Right kidney (tissue), 1 donor: ENCODE measurements around the gene EXOC2.
"Not testable (repeated sequence)": the region's sequence is repeated elsewhere in the genome, so short reads cannot be mapped to it uniquely, and the experiment has no call there.

Source experiments
- DNase-seq: peaks from one replicate; pipeline ENCODE4 v3.0.0-alpha.2; 2016

The EXOC2 gene

DNA sequence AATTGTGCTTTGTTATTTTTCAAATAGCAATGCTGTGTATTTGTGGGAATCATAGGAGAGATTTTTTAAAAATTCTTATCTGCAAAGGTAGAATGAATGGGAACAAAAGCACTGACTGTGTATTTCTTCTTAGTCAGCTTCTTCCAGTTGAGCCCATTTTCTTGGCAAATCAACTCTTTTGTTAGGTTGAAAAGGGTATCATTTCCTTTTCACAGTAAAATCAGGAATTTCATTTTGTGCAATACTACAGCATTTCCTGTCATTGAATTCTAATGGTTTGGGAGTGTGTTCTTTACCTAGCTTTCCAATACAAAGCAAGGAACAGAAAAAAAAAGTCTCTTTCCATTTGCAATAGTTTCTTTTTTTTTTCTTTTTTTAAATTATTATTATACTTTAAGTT, 19.0 kb upstream of the EXOC2 start:
- DNase-seq, result no peak

GRCh38 chr6:710601-711571, 17.9 kb upstream of the EXOC2 start:
- DNase-seq, result peak; percentile 72

GRCh38 chr6:709471-710056, 16.6 kb upstream of the EXOC2 start:
- no peak for DNase-seq

- no peak for DNase-seq
These were observed 15.3 kb upstream of the EXOC2 start for GRCh38 chr6:708237-708598.

DNA sequence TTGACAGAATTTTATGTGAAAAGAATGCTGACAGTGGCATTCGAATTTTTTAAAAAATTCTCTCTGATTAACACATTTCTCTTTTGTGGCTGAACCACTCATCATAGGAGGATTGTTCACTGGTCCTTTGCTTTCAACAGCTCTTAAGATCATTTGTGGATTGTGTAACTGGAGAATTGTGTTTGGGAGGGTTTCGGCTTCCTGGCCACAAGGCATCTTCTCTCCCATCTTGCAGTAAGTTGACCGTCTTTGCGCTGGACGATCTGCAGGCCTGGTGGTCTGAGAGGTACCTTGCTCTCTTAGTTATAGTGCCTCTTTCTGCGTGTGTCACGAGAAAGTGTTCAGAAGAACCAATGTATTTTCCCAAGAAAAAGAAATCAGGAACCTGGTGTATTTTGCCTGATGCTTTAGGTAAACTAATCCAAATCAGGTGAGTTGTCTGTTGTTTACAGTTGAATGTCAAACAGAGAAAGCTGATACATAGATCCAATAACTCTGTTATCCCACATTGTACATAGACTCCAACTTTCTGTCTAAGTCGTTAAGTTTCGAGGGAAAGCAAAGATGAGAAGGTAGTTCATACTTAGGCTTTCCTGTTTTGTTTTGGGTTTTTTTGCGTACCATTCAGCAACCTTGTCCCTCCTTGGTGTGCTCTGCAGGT, 14.8 kb upstream of the EXOC2 start:
- DNase-seq, result no peak

- no peak for DNase-seq
These were observed 14.0 kb upstream of the EXOC2 start for GRCh38 chr6:706819-707381.

DNA sequence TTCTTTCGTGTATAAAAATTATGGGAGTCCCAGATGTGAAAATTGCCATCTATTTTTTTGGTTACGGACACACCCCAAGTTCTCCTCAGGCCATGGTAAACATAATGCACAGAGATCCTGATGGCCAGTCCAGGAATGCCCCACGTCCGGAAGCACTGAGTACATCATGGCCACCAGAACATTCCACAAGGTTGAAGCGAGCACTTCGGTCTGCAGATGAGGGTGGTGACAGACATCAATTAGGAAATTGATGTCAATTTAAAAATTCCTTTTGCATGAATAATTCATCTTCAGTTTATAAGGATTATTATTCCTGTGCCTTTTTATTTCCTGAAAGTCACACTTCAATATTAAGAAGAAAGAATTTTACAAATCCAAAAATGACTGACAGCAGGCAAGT, 13.2 kb upstream of the EXOC2 start:
- no peak for DNase-seq

GRCh38 chr6:705047-705446, 12.1 kb upstream of the EXOC2 start:
- DNase-seq, result no peak

DNA sequence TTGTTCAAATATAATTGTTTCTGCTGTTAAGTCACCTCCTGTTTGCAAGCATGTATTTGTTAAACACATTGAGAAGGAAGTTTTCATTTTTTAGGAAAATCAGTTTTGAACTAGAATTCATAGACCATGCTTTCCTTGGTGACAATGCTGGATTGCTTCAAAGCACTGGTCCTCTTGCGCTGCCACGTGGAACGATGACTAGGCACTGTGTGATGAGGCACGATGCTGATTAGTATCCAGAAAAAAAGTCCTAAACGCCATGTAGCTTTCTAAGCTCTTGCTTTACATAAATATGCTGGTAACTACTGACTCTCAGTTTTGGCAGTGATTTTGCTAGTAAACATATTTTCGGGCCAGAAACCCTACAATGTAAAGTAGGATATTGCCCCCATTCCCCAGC, 11.1 kb upstream of the EXOC2 start:
- no peak for DNase-seq

DNA sequence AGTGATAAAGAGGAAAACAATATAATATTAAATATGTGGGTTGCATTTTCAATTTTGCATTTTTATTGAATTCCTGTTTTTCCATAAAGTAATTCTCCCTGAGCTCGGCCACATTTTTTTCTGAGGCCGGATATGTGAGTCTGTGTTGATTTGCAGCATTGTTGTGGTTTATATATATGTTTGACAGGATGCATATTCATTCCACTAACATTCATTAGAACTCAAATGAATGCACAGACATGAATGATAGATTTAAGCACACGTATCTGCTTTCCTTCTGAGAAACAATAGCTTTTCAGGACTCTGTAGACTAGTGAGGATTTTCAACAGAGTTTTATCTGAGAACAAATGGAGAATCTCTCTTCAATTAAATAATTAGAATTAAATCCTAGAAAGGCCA, 10.6 kb upstream of the EXOC2 start:
- DNase-seq, result no peak

- DNase-seq, result no peak
These were observed 9.0 kb upstream of the EXOC2 start for GRCh38 chr6:701700-702479.

DNA sequence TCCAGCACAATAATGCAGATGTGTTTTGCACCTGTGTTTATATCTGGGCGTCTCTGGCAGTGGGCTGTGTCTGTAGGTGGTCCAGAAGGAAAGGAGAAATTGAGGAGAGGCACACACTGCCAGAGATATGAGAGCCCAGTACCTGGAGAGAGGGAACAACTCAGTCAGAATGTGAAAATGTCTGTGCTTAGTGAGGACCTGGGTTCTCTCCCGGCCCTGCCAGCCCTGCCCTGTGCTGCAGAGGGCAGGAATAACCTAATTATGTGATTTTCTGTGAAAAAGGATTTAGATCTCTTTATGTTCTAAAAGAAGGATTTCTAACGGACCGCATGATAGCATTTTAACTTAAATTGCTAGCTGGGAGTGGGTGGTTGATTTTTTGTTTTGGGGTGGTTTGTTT, 8.3 kb upstream of the EXOC2 start:
- DNase-seq, result no peak

- no peak for DNase-seq
These were observed 7.6 kb upstream of the EXOC2 start for GRCh38 chr6:700490-700889.

DNA sequence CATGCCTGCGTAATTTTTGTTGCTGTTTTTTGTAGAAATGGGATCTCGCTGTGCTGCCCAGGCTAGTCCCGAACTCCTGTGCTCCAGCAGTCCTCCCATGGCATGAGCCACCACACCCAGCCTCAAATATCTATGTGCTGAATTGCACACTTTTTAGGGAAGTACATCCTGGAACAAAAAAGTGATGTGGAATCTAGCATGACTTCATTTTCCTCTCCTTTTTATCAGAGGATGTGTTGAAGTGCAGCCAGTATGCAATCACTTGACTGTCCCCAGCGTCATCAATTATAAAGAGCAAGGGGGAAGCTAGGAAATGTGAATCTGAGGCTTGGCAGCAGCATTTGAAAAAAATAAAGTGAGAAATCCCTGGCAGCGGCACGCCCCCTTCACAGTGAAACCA, 6.4 kb upstream of the EXOC2 start:
- no peak for DNase-seq

DNA sequence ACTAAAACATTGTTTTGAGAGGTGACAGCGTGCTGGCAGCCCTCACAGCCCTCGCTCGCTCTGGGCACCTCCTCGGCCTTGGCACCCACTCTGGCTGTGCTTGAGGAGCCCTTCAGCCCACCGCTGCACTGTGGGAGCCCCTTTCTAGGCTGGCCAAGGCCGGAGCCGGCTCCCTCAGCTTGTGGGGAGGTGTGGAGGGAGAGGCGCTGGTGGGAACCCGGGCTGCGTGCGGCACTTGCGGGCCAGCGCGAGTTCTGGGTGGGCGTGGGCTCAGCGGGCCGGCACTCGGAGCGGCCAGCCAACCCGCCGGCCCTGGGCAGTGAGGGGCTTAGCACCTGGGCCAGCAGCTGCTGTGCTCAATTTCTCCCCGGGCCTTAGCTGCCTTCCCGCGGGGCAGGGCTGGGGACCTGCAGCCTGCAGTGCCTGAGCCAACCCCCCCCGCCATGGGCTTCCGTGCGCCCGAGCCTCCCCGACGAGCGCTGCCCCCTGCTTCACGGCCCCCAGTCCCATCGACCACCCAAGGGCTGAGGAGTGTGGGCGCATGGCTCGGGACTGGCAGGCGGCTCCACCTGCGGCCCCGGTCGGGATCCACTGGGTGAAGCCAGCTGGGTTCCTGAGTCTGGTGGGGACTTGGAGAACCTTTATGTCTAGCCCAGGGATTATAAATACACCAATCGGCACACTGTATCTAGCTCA, 1.6 kb upstream of the EXOC2 start:
- DNase-seq, result not testable (repeated sequence)

DNA sequence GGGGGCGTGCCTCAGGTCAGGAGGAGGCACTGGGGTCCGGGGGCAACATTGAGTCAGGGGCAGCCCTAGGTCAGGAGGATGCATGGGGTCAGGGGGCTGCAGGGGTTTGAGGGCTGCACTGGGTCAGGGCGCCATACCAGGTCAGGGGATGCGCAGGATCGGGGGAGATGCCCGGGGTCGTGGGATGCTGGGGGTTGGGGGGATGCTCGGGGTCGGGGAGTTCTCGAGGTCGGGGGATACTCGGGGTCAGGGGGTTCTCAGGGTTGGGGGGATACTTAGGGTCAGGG, 727 bp upstream of the EXOC2 start:
- DNase-seq, result no peak

DNA sequence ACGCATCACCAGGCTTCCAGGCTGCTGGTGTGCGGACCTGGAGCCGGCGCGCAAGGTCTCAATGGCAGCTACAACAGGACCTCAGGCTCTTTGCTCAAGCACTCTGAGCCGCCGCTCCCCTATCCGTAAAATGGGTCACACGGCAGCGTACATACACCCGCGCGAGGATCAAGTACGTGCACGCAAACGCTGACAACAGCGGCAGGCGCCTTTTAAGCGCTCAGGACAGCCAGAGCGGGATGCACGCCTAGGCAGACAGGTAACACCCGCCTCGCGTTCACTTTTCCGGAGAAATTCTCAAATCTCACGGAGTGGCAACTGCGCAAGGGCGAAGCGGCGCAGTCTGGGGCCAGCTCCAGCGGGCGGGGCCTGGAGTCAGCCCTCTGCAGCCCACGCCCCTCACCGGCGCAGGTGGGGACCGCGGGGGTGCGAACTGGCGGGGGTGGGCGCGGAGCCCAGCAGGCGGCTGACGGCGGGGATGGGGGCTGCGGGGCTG, 535 bp downstream of the EXOC2 start:
- DNase-seq, result peak; percentile 61

DNA sequence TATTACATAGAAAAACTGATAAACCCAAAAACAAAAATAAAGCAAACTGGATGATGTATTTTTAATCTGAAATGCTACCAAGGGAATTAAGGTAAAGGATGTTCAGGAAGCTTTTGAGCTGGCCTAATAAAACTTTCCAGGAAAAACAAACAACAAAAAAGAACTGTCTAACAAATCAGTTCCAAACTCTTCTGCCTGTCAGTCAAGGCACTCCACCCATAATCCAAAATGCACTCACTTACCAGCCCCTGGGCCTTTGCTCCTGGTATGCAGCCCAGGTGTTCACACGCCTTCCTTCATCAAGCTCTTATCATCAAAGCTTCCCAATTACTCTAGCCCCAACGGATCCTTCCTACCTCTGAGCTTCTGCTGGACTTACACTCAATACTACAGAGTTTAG, 3.7 kb downstream of the EXOC2 start:
- DNase-seq, result no peak

GRCh38 chr6:686497-686896, 6.4 kb downstream of the EXOC2 start:
- no peak for DNase-seq

DNA sequence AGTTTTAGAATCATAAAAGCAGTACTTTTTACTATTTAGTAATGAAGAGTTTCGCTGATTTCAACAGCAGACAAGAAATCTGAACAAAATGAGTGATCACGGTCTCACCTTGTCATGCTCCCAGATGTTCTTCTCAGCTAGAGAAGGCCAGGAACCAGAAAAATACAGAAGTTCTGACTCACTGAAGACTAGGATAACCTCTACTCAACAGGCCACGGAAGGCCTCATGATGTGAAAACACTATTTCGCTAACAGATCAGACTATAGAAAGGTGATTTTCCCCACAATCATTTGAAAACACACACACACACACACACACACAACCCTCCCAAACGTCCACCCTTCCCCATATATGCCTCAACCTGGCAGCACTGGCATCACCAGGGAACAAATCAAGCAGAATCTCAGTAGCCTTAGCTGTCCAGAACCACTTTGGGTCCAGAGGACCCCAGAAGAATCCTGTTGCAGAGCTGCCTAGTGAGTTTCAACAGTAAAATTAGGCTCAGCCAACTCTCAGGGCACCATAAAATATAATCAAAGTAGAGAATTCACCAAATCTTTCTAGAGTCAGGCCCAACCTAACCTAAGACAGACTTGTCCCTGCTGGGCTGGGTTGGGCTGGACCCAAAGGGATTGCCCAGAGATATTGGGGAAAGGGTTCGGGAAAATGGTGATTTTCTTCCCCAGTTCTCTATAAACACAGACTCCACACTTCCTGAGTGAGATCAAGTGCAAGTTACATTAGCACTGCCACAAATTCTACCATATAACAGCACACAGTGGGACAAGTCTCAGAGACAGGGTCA, 7.9 kb downstream of the EXOC2 start:
- no peak for DNase-seq
